GM12892 (cell line): Measurements from ENCODE around the gene PIGK.

ENCODE experiments used
- POLR2A ChIP-seq: IDR thresholded peaks from 2 replicates; pipeline ENCODE4 v1.6.1; 2011; ENCODE audit warnings: low read depth, low read length, control low read depth
- POLR2AphosphoS5 ChIP-seq: IDR thresholded peaks from 2 replicates; pipeline ENCODE4 v1.6.1; 2011; ENCODE audit warnings: low read depth, low read length, control low read depth

DNA sequence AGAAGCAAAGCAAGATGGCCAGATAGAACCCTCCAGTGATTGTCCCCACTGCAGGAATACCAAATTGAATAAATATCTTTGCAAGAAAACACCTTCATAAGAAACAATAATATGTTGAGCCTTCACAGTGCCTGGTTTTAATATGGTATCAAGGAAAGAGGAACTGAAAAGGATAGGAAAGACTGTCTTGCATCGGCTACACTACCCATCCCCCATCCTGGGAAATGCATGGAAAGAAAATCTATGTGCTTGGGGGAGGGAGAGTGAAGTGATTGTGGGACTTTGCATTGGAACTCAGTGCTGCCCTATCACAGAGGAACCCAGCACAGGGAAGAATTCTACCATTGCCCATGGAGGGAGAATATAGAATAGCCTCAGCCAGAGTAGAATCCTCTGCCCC lies 34.0 kb upstream of the PIGK start:
- TF ChIP-seq POLR2A: no peak
- TF ChIP-seq POLR2AphosphoS5: no peak
